GM19468 (cell line): ENCODE results near the gene ZNF507.
"Not testable (repeated sequence)": the region's sequence is repeated elsewhere in the genome, so short reads cannot be mapped to it uniquely, and the experiment has no call there.

Experiments
- ATAC-seq: cut with Tn5 transposase; IDR thresholded peaks from one replicate; pipeline ENCODE4 v1.9.1; 2021; ENCODE audit warnings: mild to moderate bottlenecking, moderate library complexity, moderate number of reproducible peaks; ENCODE audit not compliant: unreplicated experiment; ENCODE audit errors: extremely low read depth

Gene ZNF507

GRCh38 chr19:32363632-32364031 is 18.2 kb downstream of the ZNF507 start:
- ATAC-seq: no peak

GRCh38 chr19:32364040-32364439 is 18.6 kb downstream of the ZNF507 start:
- no peak for ATAC-seq

GRCh38 chr19:32367063-32367462 is 21.7 kb downstream of the ZNF507 start:
- ATAC-seq: no peak

- ATAC-seq: no peak
Measured at GRCh38 chr19:32367948-32368536, 22.6 kb downstream of the ZNF507 start.

- no peak for ATAC-seq
Measured at GRCh38 chr19:32368787-32369186, 23.4 kb downstream of the ZNF507 start.

- no peak for ATAC-seq
Measured at GRCh38 chr19:32372726-32373517, 27.5 kb downstream of the ZNF507 start.

DNA sequence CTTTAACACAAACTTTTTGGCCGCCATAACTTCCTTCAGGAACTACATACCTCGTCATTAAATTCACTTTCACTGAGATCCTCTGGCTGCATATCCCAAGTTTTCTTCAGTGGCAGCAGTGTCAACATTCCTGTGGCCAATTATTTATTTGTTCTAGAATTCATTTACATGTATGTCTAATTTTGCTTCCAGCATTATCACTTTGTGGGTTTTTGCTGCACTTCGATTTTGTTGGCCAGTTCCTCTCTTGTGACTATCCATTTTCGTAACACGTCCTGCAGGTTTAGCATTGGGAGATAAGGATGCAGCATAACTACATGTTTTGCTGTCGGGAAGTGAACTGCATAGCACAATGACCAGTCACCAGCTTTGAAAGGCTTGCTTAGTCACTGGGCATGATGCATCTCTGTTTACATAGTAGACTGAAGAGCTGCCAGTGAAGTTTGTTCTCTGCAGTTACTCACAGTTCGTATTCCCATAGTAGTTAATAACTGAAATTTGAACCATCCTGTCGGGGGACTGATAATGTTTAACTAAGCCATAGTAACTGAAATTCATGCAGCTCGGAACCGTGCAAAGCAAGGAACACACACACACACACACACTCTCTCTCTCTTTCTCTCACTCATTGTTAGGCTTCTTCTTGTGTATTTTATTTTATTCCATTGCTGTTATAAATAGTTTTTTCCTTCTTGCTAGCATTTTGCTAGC is 28.3 kb downstream of the ZNF507 start:
- ATAC-seq: no peak

GRCh38 chr19:32374362-32374761 is 29.0 kb downstream of the ZNF507 start:
- not testable (repeated sequence) for ATAC-seq

DNA sequence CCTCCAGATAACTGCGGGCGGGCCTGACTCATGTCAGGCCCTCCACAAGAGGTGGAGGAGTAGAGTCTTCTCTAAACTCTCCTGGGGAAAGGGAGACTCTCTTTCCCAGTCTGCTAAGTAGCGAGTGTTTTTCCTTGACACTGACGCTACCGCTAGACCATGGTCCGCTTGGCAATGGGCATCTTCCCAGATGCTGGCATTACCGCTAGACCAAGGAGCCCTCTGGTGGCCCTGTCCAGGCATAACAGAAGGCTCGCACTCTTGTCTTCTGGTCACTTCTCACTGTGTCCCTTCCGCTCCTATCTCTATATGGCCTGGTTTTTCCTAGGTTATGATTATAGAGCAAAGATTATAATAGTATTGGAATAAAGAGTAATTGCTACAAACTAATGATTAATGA is 31.7 kb downstream of the ZNF507 start:
- not testable (repeated sequence) for ATAC-seq

- ATAC-seq: no peak
Measured at GRCh38 chr19:32380269-32380668, 34.9 kb downstream of the ZNF507 start.

GRCh38 chr19:32387701-32388392 is 42.4 kb downstream of the ZNF507 start:
- ATAC-seq: no peak

- ATAC-seq: no peak
Measured at GRCh38 chr19:32388393-32388855, 43.0 kb downstream of the ZNF507 start.

DNA sequence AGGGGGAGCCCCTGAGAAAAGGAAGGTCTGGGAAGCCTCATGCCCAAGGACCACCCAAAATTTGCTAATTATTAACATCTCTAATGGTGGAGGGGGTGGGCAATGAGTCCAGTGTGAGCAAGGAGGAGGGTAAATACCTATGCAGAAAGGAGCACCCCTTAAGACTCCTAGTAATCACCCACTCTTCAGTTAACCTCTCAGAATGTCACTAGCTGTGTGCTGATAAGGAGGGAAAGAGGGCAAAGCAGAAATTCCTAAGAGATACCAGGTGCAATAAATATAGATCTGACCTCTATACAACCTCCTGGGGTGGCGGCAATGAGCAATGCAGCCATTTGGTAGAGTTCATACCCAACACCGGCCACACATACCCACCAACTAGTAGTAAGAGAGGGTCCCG is 47.5 kb downstream of the ZNF507 start:
- no peak for ATAC-seq

GRCh38 chr19:32396046-32396652 is 50.7 kb downstream of the ZNF507 start:
- ATAC-seq: no peak

- no peak for ATAC-seq
Measured at GRCh38 chr19:32397671-32398101, 52.3 kb downstream of the ZNF507 start.

GRCh38 chr19:32401992-32402391 is 56.6 kb downstream of the ZNF507 start:
- no peak for ATAC-seq

- ATAC-seq: no peak
Measured at GRCh38 chr19:32403291-32403995, 58.0 kb downstream of the ZNF507 start.

DNA sequence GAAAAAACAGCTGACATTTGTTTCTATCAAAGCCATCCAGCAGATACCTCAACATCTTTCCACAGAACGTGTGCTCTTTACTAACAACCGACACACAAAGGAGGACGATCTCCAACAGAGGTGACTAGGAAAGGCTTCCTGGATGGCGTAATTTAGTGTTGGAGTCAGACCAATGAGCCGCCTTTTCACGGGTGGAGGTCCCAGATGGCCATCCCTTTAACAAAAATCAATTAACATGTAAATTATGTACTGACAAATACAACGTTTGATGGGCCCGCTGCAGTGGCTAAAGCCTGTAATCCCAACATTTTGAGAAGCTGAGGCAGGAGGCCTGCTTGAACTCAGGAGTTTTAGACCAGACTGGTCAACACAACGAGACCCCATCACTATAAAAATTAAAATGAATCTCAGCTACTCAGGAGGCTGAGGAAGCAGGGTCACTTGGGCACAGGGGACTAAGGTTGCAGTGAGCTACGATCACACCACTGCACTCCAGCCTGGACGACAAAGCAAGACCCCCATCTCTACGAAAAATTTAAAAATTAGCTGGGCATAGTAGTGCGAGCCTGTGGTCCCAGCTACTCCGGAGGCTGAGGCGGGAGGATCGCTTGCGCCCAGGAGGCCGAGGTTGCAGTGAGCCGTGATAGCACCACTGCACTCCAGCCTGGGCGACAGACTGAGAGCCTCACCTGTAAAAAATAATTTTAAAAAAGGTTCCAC is 59.0 kb downstream of the ZNF507 start:
- no peak for ATAC-seq

DNA sequence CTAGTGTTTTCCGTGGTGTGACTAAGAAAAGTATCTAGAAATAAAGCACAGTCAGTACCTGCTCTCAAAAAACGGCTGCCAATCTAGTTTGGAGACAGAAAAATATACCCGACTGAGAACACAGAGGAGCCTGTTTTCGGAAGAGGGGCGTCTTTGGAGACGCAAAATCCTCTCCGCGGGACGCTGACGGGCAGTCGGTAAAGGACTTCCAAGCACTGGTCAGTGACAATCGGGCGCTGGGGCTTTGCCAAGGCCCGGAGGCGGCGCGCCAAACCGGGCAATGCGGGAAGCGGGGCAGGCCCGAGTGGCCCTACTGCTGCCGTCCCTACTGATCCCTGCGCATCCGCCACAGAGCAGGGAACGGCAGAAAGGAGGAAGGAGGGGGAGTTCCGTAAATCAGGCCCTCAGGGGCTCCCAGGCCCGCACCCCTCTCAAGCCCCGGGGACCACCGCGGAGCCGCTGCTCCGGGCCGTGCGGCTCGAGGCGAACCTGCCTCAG is 59.6 kb downstream of the ZNF507 start:
- no peak for ATAC-seq
